ENCODE results near the gene SUN2.
A peak's percentile ranks its signal among the peaks of the same experiment; 100 is the strongest.

The SUN2 gene

DNA sequence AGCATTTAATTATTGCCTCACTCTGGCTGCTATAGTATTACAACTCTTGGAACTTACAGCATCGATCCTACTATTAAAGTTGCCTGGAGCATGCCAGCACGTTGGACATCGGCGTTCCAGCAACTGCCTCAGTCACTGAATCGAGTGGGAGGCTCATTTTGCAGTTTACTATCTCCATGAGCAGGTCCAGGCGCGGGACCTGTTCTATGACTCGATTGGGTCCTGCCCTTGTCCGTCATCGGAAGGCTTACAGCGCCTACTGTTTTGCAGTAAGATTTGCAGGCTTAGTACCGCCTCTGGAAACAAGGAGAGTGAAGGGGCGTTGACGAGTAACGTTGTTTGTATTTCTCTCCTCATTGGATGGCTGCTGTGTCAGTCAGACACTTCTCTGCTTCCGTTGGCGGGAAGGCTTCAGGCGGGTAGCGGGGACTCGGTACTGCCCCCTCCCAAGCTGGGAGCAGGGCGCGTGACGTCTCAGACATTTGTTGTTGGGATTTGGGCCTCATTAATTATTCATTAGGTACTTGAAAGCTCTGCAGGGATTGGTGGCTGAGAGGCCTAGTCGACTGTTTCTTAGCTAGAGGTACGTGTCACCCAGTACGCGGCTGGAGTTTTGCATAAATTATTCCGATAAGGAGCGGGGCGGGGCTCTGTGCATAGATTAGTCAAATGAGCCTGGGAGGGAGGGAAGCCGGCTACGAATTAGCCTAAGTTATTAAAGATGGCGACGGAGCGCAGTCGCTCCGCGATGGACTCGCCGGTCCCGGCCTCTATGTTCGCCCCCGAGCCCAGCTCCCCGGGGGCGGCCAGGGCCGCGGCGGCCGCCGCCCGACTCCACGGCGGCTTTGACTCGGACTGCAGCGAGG is 50.3 kb downstream of the SUN2 start, which contains the start of gene GTPBP1 (continued):
- TF ChIP-seq ZNF433 (tag by site-specific recombination; IDR thresholded peaks at IDR 0.05; ENCODE audit: low read depth) (no peak), ZNF394 (tag by site-specific recombination; IDR thresholded peaks at IDR 0.05; ENCODE audit: borderline replicate concordance) (no peak; the same call in 1 of the 2 replicates), ZNF416 (tag by site-specific recombination; IDR thresholded peaks at IDR 0.05) (no peak), EGR2 (tag by site-specific recombination; IDR thresholded peaks at IDR 0.05; ENCODE audit: low read depth) (peak; percentile 81), ZNF555 (tag by site-specific recombination; conservative IDR thresholded peaks at IDR 0.05) (no peak), ZNF266 (tag by site-specific recombination; IDR thresholded peaks at IDR 0.05; ENCODE audit: low read depth) (no peak), SP2 (tag by site-specific recombination; IDR thresholded peaks at IDR 0.05) (peak; percentile 100), PRDM2 (tag by site-specific recombination; IDR thresholded peaks at IDR 0.05; ENCODE audit: borderline replicate concordance) (no peak), ZBTB17 (tag by site-specific recombination; IDR thresholded peaks at IDR 0.05) (peak; percentile 100), ZBTB7A (tag by site-specific recombination; IDR thresholded peaks at IDR 0.05; ENCODE audit: low read depth) (no peak), GLI2 (tag by site-specific recombination; IDR thresholded peaks at IDR 0.05; ENCODE audit: borderline replicate concordance, low read depth) (no peak), ZNF302 (tag by site-specific recombination; IDR thresholded peaks at IDR 0.05; ENCODE audit: low read depth) (no peak), ZNF600 (tag by site-specific recombination; IDR thresholded peaks at IDR 0.05) (no peak), ZNF366 (tag by site-specific recombination; conservative IDR thresholded peaks at IDR 0.05) (peak; percentile 80; the same call in 1 of the 2 replicates), ZNF121 (tag by site-specific recombination; IDR thresholded peaks at IDR 0.05) (no peak), ZNF624 (tag by site-specific recombination; IDR thresholded peaks at IDR 0.05) (no peak), GLIS2 (tag by site-specific recombination; IDR thresholded peaks at IDR 0.05) (peak; percentile 66), ZNF423 (tag by site-specific recombination; IDR thresholded peaks at IDR 0.05) (no peak)
- TF ChIP-seq, protein P1, sequence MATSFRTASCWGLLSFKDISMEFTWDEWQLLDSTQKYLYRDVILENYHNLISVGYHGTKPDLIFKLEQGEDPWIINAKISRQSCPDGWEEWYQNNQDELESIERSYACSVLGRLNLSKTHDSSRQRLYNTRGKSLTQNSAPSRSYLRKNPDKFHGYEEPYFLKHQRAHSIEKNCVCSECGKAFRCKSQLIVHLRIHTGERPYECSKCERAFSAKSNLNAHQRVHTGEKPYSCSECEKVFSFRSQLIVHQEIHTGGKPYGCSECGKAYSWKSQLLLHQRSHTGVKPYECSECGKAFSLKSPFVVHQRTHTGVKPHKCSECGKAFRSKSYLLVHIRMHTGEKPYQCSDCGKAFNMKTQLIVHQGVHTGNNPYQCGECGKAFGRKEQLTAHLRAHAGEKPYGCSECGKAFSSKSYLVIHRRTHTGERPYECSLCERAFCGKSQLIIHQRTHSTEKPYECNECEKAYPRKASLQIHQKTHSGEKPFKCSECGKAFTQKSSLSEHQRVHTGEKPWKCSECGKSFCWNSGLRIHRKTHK (tag by site-specific recombination; IDR thresholded peaks at IDR 0.05), result no peak
- TF ChIP-seq, protein P2, sequence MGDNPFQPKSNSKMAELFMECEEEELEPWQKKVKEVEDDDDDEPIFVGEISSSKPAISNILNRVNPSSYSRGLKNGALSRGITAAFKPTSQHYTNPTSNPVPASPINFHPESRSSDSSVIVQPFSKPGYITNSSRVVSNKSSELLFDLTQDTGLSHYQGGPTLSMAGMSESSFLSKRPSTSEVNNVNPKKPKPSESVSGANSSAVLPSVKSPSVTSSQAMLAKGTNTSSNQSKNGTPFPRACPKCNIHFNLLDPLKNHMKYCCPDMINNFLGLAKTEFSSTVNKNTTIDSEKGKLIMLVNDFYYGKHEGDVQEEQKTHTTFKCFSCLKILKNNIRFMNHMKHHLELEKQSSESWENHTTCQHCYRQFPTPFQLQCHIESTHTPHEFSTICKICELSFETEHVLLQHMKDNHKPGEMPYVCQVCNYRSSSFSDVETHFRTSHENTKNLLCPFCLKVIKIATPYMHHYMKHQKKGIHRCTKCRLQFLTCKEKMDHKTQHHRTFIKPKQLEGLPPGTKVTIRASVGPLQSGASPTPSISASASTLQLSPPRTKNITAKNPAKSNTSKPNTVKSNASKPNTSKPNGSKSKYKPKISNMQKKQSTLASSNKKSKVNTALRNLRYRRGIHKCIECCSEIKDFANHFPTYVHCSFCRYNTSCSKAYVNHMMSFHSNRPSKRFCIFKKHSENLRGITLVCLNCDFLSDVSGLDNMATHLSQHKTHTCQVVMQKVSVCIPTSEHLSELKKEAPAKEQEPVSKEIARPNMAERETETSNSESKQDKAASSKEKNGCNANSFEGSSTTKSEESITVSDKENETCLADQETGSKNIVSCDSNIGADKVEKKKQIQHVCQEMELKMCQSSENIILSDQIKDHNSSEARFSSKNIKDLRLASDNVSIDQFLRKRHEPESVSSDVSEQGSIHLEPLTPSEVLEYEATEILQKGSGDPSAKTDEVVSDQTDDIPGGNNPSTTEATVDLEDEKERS (tag by site-specific recombination; IDR thresholded peaks at IDR 0.05), result no peak
- TF ChIP-seq, protein P3, sequence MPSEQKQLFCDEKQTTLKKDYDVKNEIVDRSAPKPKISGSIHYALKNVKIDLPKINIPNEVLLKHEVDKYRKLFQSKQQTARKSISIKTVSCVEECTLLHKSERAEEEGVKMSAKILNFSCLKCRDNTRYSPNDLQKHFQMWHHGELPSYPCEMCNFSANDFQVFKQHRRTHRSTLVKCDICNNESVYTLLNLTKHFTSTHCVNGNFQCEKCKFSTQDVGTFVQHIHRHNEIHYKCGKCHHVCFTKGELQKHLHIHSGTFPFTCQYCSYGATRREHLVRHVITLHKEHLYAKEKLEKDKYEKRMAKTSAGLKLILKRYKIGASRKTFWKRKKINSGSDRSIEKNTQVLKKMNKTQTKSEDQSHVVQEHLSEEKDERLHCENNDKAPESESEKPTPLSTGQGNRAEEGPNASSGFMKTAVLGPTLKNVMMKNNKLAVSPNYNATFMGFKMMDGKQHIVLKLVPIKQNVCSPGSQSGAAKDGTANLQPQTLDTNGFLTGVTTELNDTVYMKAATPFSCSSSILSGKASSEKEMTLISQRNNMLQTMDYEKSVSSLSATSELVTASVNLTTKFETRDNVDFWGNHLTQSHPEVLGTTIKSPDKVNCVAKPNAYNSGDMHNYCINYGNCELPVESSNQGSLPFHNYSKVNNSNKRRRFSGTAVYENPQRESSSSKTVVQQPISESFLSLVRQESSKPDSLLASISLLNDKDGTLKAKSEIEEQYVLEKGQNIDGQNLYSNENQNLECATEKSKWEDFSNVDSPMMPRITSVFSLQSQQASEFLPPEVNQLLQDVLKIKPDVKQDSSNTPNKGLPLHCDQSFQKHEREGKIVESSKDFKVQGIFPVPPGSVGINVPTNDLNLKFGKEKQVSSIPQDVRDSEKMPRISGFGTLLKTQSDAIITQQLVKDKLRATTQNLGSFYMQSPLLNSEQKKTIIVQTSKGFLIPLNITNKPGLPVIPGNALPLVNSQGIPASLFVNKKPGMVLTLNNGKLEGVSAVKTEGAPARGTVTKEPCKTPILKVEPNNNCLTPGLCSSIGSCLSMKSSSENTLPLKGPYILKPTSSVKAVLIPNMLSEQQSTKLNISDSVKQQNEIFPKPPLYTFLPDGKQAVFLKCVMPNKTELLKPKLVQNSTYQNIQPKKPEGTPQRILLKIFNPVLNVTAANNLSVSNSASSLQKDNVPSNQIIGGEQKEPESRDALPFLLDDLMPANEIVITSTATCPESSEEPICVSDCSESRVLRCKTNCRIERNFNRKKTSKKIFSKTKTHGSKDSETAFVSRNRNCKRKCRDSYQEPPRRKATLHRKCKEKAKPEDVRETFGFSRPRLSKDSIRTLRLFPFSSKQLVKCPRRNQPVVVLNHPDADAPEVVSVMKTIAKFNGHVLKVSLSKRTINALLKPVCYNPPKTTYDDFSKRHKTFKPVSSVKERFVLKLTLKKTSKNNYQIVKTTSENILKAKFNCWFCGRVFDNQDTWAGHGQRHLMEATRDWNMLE (tag by site-specific recombination; conservative IDR thresholded peaks at IDR 0.05; ENCODE audit: low read depth), result no peak
- TF ChIP-seq, protein P4, sequence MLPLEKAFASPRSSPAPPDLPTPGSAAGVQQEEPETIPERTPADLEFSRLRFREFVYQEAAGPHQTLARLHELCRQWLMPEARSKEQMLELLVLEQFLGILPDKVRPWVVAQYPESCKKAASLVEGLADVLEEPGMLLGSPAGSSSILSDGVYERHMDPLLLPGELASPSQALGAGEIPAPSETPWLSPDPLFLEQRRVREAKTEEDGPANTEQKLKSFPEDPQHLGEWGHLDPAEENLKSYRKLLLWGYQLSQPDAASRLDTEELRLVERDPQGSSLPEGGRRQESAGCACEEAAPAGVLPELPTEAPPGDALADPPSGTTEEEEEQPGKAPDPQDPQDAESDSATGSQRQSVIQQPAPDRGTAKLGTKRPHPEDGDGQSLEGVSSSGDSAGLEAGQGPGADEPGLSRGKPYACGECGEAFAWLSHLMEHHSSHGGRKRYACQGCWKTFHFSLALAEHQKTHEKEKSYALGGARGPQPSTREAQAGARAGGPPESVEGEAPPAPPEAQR (tag by site-specific recombination; IDR thresholded peaks at IDR 0.05), result no peak

Data from HEK293 (cell line).